RPMI8226 (cell line): ENCODE data around the gene PDF.
"Not testable (repeated sequence)": the region's sequence is repeated elsewhere in the genome, so short reads cannot be mapped to it uniquely, and the experiment has no call there.

Experiments
- DNase-seq: peaks from one replicate; pipeline ENCODE4 v3.0.0-alpha.2; 2015

PDF gene, protein sequence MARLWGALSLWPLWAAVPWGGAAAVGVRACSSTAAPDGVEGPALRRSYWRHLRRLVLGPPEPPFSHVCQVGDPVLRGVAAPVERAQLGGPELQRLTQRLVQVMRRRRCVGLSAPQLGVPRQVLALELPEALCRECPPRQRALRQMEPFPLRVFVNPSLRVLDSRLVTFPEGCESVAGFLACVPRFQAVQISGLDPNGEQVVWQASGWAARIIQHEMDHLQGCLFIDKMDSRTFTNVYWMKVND

GRCh38 chr16:69330286-69331109, at the start of gene PDF:
Gene PDF (minus strand): TSS chr16:69330588. CDS start chr16:69330570, 18 bp downstream.
- peak; percentile 95 for DNase-seq

DNA sequence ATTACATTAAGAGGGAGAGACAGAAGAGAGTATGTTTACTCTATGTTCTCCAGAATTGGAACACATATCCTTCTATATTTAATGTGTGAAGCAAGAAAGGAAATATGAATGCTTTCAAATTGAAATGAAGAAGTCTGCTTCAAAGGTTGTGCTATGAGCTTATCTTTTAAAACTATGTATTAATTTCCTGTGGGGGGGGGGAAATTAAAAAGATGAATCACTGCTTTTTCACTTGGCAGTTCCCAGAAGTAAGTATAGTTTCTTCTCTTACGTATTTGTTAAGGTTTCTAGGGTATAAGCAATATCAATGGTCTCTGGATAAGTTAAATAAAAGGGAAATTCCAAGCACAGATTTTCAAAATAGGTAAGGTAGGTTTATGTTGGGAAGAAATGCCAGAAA, 48.4 kb upstream of the PDF start:
- DNase-seq: no peak

- DNase-seq: no peak
Observed at GRCh38 chr16:69378036-69378435, 47.6 kb upstream of the PDF start.

DNA sequence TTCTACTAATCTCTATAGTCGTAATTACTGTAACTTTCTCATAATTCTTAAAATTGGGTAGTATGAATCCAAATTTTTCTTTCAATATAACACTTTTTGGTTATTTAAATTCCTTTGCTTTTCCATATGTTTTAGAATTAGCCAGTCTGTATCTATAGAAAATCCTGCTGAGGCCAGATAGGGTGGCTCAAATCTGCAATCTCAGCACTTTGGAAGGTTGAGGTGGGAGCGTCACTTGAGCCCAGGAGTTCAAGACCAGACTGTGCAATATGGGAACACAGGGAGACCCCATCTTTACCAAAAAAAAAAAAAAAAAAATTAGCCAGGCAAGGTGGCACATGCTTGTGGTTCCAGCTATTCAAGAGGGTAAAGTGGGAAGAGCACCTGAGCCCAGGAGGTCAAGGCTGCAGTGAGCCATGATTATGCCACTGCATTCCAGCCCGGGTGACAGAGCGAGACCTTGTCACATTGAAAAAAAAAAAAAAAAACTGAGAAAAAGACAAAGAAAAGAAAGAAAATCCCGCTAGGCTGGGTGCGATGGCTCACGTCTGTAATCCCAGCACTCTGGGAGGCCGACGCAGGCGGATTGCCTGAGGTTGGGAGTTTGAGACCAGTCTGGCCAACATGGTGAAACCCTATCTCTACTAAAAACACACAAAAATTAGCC, 46.1 kb upstream of the PDF start:
- DNase-seq: no peak

DNA sequence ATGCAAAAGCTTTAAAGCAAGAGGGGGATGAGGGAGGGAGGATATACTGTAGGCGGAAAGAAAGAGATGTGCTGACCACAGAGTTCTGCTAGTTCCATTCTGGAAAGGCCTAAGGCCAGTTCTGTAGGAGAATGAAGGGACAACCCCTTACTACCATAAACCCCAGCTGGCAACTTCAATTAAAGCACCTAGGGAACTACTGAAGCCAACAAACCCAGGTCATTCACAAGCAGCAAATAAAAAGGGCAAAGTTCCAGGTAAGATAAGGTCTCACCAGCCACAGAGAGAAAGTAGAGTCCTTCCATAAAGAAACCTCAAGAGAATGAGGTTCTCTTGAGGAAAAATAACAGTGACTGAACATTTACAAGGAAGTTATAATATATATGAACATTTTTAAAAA, 42.6 kb upstream of the PDF start:
- no peak for DNase-seq

- no peak for DNase-seq
Observed at GRCh38 chr16:69371564-69371963, 41.2 kb upstream of the PDF start.

DNA sequence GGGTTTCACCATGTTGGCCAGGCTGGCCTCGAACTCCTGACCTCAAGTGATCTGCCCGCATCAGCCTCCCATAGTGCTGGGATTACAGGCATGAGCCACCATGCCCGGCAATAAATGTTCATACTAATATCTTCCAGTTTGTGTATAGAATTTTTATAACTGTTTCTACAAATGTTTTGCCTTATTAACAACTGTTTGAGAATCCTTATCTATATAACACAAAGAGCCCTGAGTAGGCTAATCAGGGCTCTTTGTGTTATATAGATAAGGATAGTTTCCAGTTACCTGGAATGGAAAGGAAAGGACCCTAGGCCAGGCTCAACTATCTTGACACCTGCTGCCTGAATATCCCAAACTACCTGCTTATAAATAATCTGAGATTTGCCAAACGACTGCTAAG, 38.5 kb upstream of the PDF start:
- DNase-seq: no peak

DNA sequence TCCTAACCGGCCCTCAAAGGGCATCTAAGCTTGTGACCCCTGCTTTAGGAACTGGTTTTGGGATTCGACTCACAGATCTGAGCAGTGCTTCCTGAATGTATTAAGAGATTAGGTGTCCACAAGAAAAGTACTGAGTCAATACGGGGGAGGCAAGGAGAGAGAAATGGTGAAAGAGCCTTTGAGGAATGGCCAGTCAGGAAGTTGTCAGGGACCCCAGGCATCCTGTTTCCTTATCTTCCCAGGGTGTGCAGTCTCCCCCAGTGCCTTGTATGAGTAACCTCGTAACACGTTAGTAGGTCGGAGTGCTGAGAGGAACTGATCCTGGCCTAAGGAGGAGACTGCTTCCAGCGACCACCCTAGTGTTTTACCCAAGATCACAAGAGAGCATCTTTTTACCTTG, 37.6 kb upstream of the PDF start:
- no peak for DNase-seq

DNA sequence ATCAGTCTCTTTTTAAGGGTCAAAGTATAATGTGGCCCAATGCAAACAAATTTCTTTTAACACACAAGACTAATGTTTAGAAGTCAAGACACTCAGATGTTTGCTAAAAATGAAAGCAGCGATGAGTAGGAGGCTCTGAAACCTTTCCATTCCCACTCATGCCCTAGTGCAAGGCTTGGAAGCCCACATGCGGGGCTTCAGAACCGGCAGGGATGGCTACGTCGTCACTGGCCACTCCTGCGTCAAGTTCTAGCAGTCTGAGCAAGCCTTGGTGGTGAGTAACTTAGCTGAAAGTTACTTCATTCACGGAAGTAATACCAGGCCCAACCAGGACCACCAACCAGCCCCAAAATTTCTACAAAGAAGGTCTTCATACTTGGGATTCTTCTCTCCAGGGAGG, 36.0 kb upstream of the PDF start:
- no peak for DNase-seq

DNA sequence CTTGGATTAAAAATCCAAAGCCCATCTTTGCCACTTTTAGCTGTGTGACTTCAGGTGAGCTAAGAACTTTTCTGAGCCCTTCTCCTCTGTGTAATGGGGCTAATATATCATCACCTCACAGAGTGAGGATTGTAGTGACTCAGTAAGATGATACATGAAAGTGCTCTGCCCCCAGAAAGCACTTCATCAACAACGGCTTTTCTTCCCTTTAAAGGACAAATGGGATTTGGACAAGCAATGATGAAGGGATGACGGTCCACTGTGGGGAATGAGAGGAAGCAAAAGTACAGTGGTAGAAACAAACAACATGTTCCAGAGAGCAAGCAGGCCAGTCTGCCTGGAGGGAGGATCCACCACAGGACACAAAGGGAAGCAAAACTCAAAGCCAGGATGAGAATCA, 35.5 kb upstream of the PDF start:
- no peak for DNase-seq

DNA sequence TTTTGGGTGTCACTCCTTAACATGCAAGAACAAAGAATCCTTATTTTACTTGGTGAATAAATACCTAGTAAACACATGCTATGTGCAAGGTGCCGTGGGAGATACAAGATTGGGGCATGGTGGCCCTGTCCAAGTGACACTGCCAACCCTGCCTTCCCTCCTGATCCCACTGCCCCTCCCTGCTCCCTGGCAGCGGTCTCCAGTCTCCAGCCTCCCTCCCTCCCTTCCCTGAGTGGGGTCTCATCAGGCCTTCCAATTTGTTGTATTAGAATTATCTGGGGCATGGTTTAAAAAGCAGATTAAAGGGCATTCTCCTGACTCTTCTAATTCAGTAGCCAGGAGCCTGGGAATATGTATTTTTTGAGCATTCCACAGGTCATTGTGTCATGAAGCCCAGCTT, 33.7 kb upstream of the PDF start:
- DNase-seq: no peak

DNA sequence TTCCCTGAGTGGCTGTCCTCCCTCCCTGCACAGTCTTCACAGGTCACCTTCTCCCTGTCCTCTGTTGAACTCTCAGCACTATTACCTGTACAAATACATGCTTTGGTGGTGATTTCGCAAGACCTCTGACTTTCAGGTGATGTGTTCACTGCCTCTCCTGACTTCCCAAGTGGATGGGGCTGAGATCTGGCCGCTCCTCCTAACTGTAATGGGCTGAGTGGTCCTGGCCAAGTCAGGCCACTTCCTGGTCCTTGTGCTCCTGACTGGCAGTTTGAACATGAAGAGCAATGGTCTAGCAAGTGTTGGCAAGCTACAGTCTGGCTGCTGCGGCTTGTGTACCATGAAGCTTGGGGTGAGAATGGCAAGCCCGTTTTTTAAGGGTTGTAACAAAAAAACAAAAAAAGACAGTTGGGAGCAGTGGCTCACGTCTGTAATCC, 32.9 kb upstream of the PDF start:
- DNase-seq: no peak

DNA sequence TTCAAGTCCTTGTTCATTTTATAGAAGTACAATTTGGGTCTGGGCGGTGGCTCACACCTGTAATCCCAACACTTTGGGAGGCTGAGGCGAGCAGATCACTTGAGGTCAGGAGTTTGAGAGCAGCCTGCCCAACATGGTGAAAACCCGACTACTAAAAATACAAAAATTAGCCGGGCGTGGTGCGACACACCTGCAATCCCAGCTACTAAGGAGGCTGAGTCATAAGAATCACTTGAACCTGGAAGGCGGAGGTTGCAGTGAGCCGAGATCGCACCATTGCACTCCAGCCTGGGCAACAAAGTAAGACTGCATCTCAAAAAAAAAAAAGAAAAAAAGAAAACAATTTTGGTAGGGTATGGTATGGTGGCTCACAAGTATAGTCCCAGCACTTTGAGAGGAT, 29.7 kb upstream of the PDF start:
- not testable (repeated sequence) for DNase-seq

DNA sequence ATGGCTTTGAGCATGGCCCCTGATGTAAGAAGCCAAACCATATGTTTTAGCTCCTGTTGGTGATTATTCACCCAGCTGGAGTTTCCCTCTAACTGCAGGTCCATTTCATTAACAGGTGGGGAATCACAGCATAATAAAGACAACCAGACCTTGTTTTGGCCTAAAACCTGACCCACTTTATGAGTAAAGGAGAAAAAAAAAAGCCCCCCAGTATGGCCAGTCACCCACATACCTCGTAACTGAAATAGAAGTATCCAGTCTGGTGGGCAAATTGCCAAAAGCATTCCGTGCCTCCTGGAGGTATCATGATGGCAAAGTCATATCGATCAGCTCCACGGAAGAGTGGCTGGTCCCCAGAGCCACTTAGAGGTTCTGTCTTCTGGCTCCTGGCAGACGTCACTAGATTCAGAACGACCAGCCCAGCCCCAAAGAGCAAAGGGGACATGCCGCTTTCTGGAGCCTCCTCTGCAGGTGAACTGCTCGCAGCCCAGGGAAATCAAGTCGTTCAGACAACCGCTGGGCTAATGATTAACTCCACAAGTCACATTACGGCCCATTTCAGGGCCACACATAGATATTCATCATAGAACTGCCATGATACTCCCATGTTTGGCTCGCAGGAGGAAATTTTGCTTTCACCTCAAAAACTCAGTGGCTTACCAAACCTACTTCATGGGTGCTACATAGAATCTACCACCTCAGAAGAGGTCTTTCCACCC, 21.1 kb upstream of the PDF start, which contains the start of gene TMED6:
Gene TMED6, minus strand, starts transcription at position 478 of the 719 bp plus-strand sequence. Its CDS starts 33 bp downstream, at position 445.
- DNase-seq: no peak

GRCh38 chr16:69350536-69351133, 20.2 kb upstream of the PDF start:
- no peak for DNase-seq

- DNase-seq: no peak
Observed at GRCh38 chr16:69349536-69349935, 19.1 kb upstream of the PDF start.

GRCh38 chr16:69348222-69348621, 17.8 kb upstream of the PDF start:
- DNase-seq: no peak

- DNase-seq: no peak
Observed at GRCh38 chr16:69346683-69347082, 16.3 kb upstream of the PDF start.

DNA sequence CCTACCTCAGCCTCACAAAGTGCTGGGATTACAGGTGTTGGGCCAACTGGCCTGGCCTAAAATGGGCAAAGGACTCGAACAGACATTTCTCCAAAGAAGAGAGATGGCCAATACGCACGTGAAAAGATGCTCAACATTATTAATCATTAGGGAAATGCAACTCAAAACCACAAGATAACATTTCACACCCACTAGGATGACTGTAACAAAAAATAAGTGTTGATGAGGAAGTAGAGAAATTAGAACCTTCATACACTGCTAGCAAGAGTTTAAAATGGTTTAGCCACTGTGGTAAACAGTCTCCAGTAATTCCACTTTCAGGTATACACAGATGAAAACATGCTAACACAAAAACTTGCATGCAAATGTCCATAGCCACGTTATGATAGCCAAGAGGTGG, 15.5 kb upstream of the PDF start:
- DNase-seq: no peak

DNA sequence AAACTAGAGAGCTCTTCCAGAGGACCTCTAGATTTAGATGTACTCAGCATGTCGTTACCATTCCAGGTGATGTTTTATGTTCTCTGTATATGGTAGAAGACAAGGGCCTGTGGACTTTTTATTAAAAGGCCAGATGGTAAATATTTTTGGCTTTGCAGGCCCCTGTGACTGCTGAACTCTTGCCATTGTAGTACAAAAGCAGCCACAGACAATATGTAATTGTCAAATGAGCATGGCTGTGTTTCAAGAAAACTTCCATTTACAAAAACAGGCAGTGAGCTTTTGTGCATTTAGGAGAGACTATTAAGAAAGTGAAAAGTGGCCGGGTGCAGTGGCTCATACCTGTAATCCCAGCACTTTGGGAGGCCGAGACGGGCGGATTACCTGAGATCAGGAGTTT, 13.8 kb upstream of the PDF start:
- no peak for DNase-seq

- DNase-seq: peak; percentile 35
Observed at GRCh38 chr16:69340095-69340644, 9.8 kb upstream of the PDF start.
